ENCODE measurements around the gene AGBL4.

AGBL4 gene

GRCh38 chr1:48643193-48643592, 1380.6 kb downstream of the AGBL4 start:
- Histone ChIP-seq H3K27ac (ENCODE audit: low read depth, low read length) (no peak overlapping the region), H2AFZ (ENCODE audit: low read length, unreplicated experiment) (no peak overlapping the region), H3K27me3 (ENCODE audit: insufficient read depth, low read length) (no peaks in the 10 kb centered on the region), H3K4me3 (ENCODE audit: low read depth, low read length) (no peak overlapping the region), H3K79me2 (ENCODE audit: control insufficient read depth, insufficient read depth, low read length, unreplicated experiment) (no peaks in the 10 kb centered on the region), H3K36me3 (ENCODE audit: insufficient read depth, low read length) (no peaks in the 10 kb centered on the region), H3K4me1 (ENCODE audit: control insufficient read depth, insufficient read depth, low read length, unreplicated experiment) (no peaks in the 10 kb centered on the region)

- no peak overlapping the region for H3K4me3 ChIP-seq (ENCODE audit: low read depth, low read length)
- H3K27ac ChIP-seq (ENCODE audit: low read depth, low read length) = no peak overlapping the region
- no peaks in the 10 kb centered on the region for H3K36me3 ChIP-seq (ENCODE audit: insufficient read depth, low read length)
- H3K4me1 ChIP-seq (ENCODE audit: control insufficient read depth, insufficient read depth, low read length, unreplicated experiment) = no peaks in the 10 kb centered on the region
- H3K27me3 ChIP-seq (ENCODE audit: insufficient read depth, low read length) = no peaks in the 10 kb centered on the region
- no peak overlapping the region for H2AFZ ChIP-seq (ENCODE audit: low read length, unreplicated experiment)
- no peaks in the 10 kb centered on the region for H3K79me2 ChIP-seq (ENCODE audit: control insufficient read depth, insufficient read depth, low read length, unreplicated experiment)
These were observed 1382.8 kb downstream of the AGBL4 start for GRCh38 chr1:48640836-48641492.

- Histone ChIP-seq H3K27ac (ENCODE audit: low read depth, low read length) (no peak overlapping the region), H3K79me2 (ENCODE audit: control insufficient read depth, insufficient read depth, low read length, unreplicated experiment) (no peaks in the 10 kb centered on the region), H3K4me1 (ENCODE audit: control insufficient read depth, insufficient read depth, low read length, unreplicated experiment) (no peaks in the 10 kb centered on the region), H3K4me3 (ENCODE audit: low read depth, low read length) (no peak overlapping the region), H3K36me3 (ENCODE audit: insufficient read depth, low read length) (no peaks in the 10 kb centered on the region), H2AFZ (ENCODE audit: low read length, unreplicated experiment) (no peak overlapping the region), H3K27me3 (ENCODE audit: insufficient read depth, low read length) (no peaks in the 10 kb centered on the region)
These were observed 1393.9 kb downstream of the AGBL4 start for GRCh38 chr1:48629867-48630266.

- no peaks in the 10 kb centered on the region for H3K4me1 ChIP-seq (ENCODE audit: control insufficient read depth, insufficient read depth, low read length, unreplicated experiment)
- no peaks in the 10 kb centered on the region for H3K36me3 ChIP-seq (ENCODE audit: insufficient read depth, low read length)
These were observed 1396.3 kb downstream of the AGBL4 start for GRCh38 chr1:48627486-48627885.

GRCh38 chr1:48619539-48619938, 1404.2 kb downstream of the AGBL4 start:
- Histone ChIP-seq H2AFZ (ENCODE audit: low read length, unreplicated experiment) (no peak overlapping the region), H3K27me3 (ENCODE audit: insufficient read depth, low read length) (no peaks in the 10 kb centered on the region), H3K79me2 (ENCODE audit: control insufficient read depth, insufficient read depth, low read length, unreplicated experiment) (no peaks in the 10 kb centered on the region), H3K4me1 (ENCODE audit: control insufficient read depth, insufficient read depth, low read length, unreplicated experiment) (no peaks in the 10 kb centered on the region), H3K36me3 (ENCODE audit: insufficient read depth, low read length) (no peaks in the 10 kb centered on the region), H3K4me3 (ENCODE audit: low read depth, low read length) (no peak overlapping the region), H3K27ac (ENCODE audit: low read depth, low read length) (no peak overlapping the region)

More at GRCh38 chr1:48627486-48627885, 1396.3 kb downstream of the AGBL4 start:
- no peak overlapping the region for H2AFZ ChIP-seq (ENCODE audit: low read length, unreplicated experiment)
- H3K4me3 ChIP-seq (ENCODE audit: low read depth, low read length) = no peak overlapping the region
- H3K27me3 ChIP-seq (ENCODE audit: insufficient read depth, low read length) = no peaks in the 10 kb centered on the region
- H3K27ac ChIP-seq (ENCODE audit: low read depth, low read length) = no peak overlapping the region
- no peaks in the 10 kb centered on the region for H3K79me2 ChIP-seq (ENCODE audit: control insufficient read depth, insufficient read depth, low read length, unreplicated experiment)

GRCh38 chr1:48617252-48617651, 1406.5 kb downstream of the AGBL4 start:
- no peak overlapping the region for H3K4me3 ChIP-seq (ENCODE audit: low read depth, low read length)
- no peaks in the 10 kb centered on the region for H3K36me3 ChIP-seq (ENCODE audit: insufficient read depth, low read length)

GRCh38 chr1:48616710-48617109, 1407.0 kb downstream of the AGBL4 start:
- Histone ChIP-seq H3K4me1 (ENCODE audit: control insufficient read depth, insufficient read depth, low read length, unreplicated experiment) (no peaks in the 10 kb centered on the region), H3K27me3 (ENCODE audit: insufficient read depth, low read length) (no peaks in the 10 kb centered on the region), H3K27ac (ENCODE audit: low read depth, low read length) (no peak overlapping the region), H3K4me3 (ENCODE audit: low read depth, low read length) (no peak overlapping the region), H3K36me3 (ENCODE audit: insufficient read depth, low read length) (no peaks in the 10 kb centered on the region), H2AFZ (ENCODE audit: low read length, unreplicated experiment) (no peak overlapping the region), H3K79me2 (ENCODE audit: control insufficient read depth, insufficient read depth, low read length, unreplicated experiment) (no peaks in the 10 kb centered on the region)

More at GRCh38 chr1:48617252-48617651, 1406.5 kb downstream of the AGBL4 start:
- H3K27ac ChIP-seq (ENCODE audit: low read depth, low read length) = no peak overlapping the region
- H3K4me1 ChIP-seq (ENCODE audit: control insufficient read depth, insufficient read depth, low read length, unreplicated experiment) = no peaks in the 10 kb centered on the region
- H3K27me3 ChIP-seq (ENCODE audit: insufficient read depth, low read length) = no peaks in the 10 kb centered on the region
- H3K79me2 ChIP-seq (ENCODE audit: control insufficient read depth, insufficient read depth, low read length, unreplicated experiment) = no peaks in the 10 kb centered on the region
- H2AFZ ChIP-seq (ENCODE audit: low read length, unreplicated experiment) = no peak overlapping the region

- no peaks in the 10 kb centered on the region; the same call in 1 of the 2 replicates for H3K27me3 ChIP-seq (ENCODE audit: insufficient read depth, low read length)
- no peak overlapping the region for H3K4me3 ChIP-seq (ENCODE audit: low read depth, low read length)
- no peaks in the 10 kb centered on the region for H3K36me3 ChIP-seq (ENCODE audit: insufficient read depth, low read length)
- no peaks in the 10 kb centered on the region for H3K4me1 ChIP-seq (ENCODE audit: control insufficient read depth, insufficient read depth, low read length, unreplicated experiment)
- H2AFZ ChIP-seq (ENCODE audit: low read length, unreplicated experiment) = no peak overlapping the region
- H3K79me2 ChIP-seq (ENCODE audit: control insufficient read depth, insufficient read depth, low read length, unreplicated experiment) = no peaks in the 10 kb centered on the region
- no peak overlapping the region for H3K27ac ChIP-seq (ENCODE audit: low read depth, low read length)
These were observed 1411.9 kb downstream of the AGBL4 start for GRCh38 chr1:48611841-48612240.

GRCh38 chr1:48610628-48611542, 1412.9 kb downstream of the AGBL4 start:
- no peaks in the 10 kb centered on the region for H3K79me2 ChIP-seq (ENCODE audit: control insufficient read depth, insufficient read depth, low read length, unreplicated experiment)
- H3K27me3 ChIP-seq (ENCODE audit: insufficient read depth, low read length) = no peaks in the 10 kb centered on the region; the same call in 1 of the 2 replicates
- H3K36me3 ChIP-seq (ENCODE audit: insufficient read depth, low read length) = no peaks in the 10 kb centered on the region
- no peak overlapping the region for H3K4me3 ChIP-seq (ENCODE audit: low read depth, low read length)
- no peak overlapping the region for H2AFZ ChIP-seq (ENCODE audit: low read length, unreplicated experiment)
- no peaks in the 10 kb centered on the region for H3K4me1 ChIP-seq (ENCODE audit: control insufficient read depth, insufficient read depth, low read length, unreplicated experiment)
- H3K27ac ChIP-seq (ENCODE audit: low read depth, low read length) = no peak overlapping the region

- no peaks in the 10 kb centered on the region for H3K79me2 ChIP-seq (ENCODE audit: control insufficient read depth, insufficient read depth, low read length, unreplicated experiment)
- H3K36me3 ChIP-seq (ENCODE audit: insufficient read depth, low read length) = no peaks in the 10 kb centered on the region
- H3K27me3 ChIP-seq (ENCODE audit: insufficient read depth, low read length) = no peaks in the 10 kb centered on the region; the same call in 1 of the 2 replicates
- no peaks in the 10 kb centered on the region for H3K4me1 ChIP-seq (ENCODE audit: control insufficient read depth, insufficient read depth, low read length, unreplicated experiment)
- no peak overlapping the region for H3K27ac ChIP-seq (ENCODE audit: low read depth, low read length)
- H2AFZ ChIP-seq (ENCODE audit: low read length, unreplicated experiment) = no peak overlapping the region
- no peak overlapping the region for H3K4me3 ChIP-seq (ENCODE audit: low read depth, low read length)
These were observed 1414.9 kb downstream of the AGBL4 start for GRCh38 chr1:48608882-48609281.

All from ACC112 (cell line).